Breast epithelium (tissue), 4 donors: ENCODE data around the gene DDC. TPM values are rescaled to one million over a fixed set of nuclear protein-coding genes. Genes with fewer than 3 reads are reported as not detected.
A peak's percentile ranks its signal among the peaks of the same experiment; 100 is the strongest.

Experiments
- DNase-seq, 2 donors: peaks; one replicate each; pipeline ENCODE4 v3.0.0-alpha.2; 2019; ENCODE audit warnings: low spot score in 2 of 2
- H3K27ac ChIP-seq, 2 donors: fragments of 200-600 bp; sonication (generic) in 1 of 2; one replicate each; pipeline ENCODE4 v1.5.1; 2016 to 2019; ENCODE audit warnings: mild to moderate bottlenecking in 1 of 2
- H3K27me3 ChIP-seq, 2 donors: fragments of 200-600 bp; sonication (generic) in 1 of 2; one replicate each; pipeline versions ENCODE4 v1.5.1 to v1.6.0; 2017 to 2019; ENCODE audit warnings: control low read depth in 1 of 2, mild to moderate bottlenecking in 1 of 2
- H3K36me3 ChIP-seq: fragments of 200-600 bp; one replicate; pipeline ENCODE4 v1.5.1; 2019
- H3K4me1 ChIP-seq, 2 donors: fragments of 200-600 bp; sonication (generic); one replicate each; pipeline ENCODE4 v1.5.1; 2016 to 2019; ENCODE audit warnings: control low read depth in 1 of 2
- H3K4me3 ChIP-seq, 3 donors: fragments of 200-600 bp; sonication (generic); 1 replicate in 2 of 3; 2 replicates in 1 of 3; pipeline ENCODE4 v1.5.1; 2016 to 2019; ENCODE audit warnings: mild to moderate bottlenecking in 3 of 3, moderate library complexity in 2 of 3
- H3K9me3 ChIP-seq, 2 donors: fragments of 200-600 bp; sonication (generic) in 1 of 2; one replicate each; pipeline ENCODE4 v1.5.1; 2016 to 2019; ENCODE audit warnings: control low read depth in 1 of 2
- CTCF ChIP-seq, 3 donors: fragments of 450-650 bp; IDR thresholded peaks; one replicate each; pipeline ENCODE4 v1.5.1; 2016 to 2017; ENCODE audit warnings: antibody characterized with exemption in 3 of 3, mild to moderate bottlenecking in 3 of 3, moderate library complexity in 3 of 3
- POLR2A ChIP-seq: fragments of 450-650 bp; IDR thresholded peaks from one replicate; pipeline ENCODE4 v1.6.1; 2016; ENCODE audit warnings: antibody characterized with exemption, mild to moderate bottlenecking, moderate library complexity
- POLR2AphosphoS5 ChIP-seq, 3 donors: sonication (generic); formaldehyde crosslinking; IDR thresholded peaks; one replicate each; pipeline ENCODE4 v1.6.1; 2017; ENCODE audit warnings: antibody characterized with exemption in 3 of 3
- intact Hi-C: fragments of 100-400 bp; cut with DNase I; formaldehyde crosslinking; loops from one replicate; pipeline ENCODE4 v1.15.1; 2023; ENCODE audit warnings: low total_unique reads
- total RNA-seq, 3 donors: library from RNA; depleted of rRNA; stranded (reverse); fragments of >200 nt; gene quantifications; one replicate each; pipeline ENCODE4 v1.1.0, GENCODE V29; 2016

DDC gene
- total RNA-seq, 3 donors from 2014 or later = 0.29 to 0.33 TPM; not detected in 1

- intact Hi-C loops = no loop called here
- H3K36me3 ChIP-seq = no peaks in the 10 kb centered on the region
- no peak for TF ChIP-seq CTCF (IDR thresholded peaks at IDR 0.05)
- TF ChIP-seq POLR2AphosphoS5 (IDR thresholded peaks at IDR 0.05) = no peak
- H3K4me3 ChIP-seq = no peak overlapping the region
- H3K27me3 ChIP-seq = no peaks in the 10 kb centered on the region
- no peaks in the 10 kb centered on the region for H3K9me3 ChIP-seq
- H3K4me1 ChIP-seq = no peaks in the 10 kb centered on the region
- H3K27ac ChIP-seq = no peak overlapping the region
- DNase-seq = no peak
Measured at GRCh38 chr7:50456371-50457123, 108.7 kb downstream of the DDC start.

GRCh38 chr7:50455658-50456057 lies 109.5 kb downstream of the DDC start:
- intact Hi-C loops = no loop called here
- DNase-seq = no peak
- Histone ChIP-seq H3K27me3 (no peaks in the 10 kb centered on the region), H3K27ac (no peak overlapping the region), H3K4me1 (no peaks in the 10 kb centered on the region), H3K9me3 (no peaks in the 10 kb centered on the region), H3K36me3 (no peaks in the 10 kb centered on the region), H3K4me3 (no peak overlapping the region)
- no peak for TF ChIP-seq CTCF (IDR thresholded peaks at IDR 0.05)
- no peak for TF ChIP-seq POLR2A
- TF ChIP-seq POLR2AphosphoS5 (IDR thresholded peaks at IDR 0.05) = no peak

- Histone ChIP-seq H3K4me1 (no peaks in the 10 kb centered on the region), H3K4me3 (no peak overlapping the region), H3K36me3 (no peaks in the 10 kb centered on the region), H3K27me3 (no peaks in the 10 kb centered on the region), H3K27ac (no peak overlapping the region), H3K9me3 (no peaks in the 10 kb centered on the region)
- DNase-seq = no peak
- TF ChIP-seq POLR2A (no peak), POLR2AphosphoS5 (IDR thresholded peaks at IDR 0.05) (no peak), CTCF (IDR thresholded peaks at IDR 0.05) (no peak)
- intact Hi-C loops = no loop called here
Measured at GRCh38 chr7:50454968-50455367, 110.2 kb downstream of the DDC start.

- Histone ChIP-seq H3K36me3 (no peaks in the 10 kb centered on the region), H3K27ac (peak overlapping the region; percentile 83 to 92), H3K4me1 (no peaks in the 10 kb centered on the region), H3K27me3 (no peaks in the 10 kb centered on the region), H3K4me3 (peak overlapping the region; percentile 67 to 94 (median 76)), H3K9me3 (no peaks in the 10 kb centered on the region)
- intact Hi-C loops = no loop called here
- no peak for DNase-seq
- no peak for TF ChIP-seq CTCF (IDR thresholded peaks at IDR 0.05)
- no peak for TF ChIP-seq POLR2AphosphoS5 (IDR thresholded peaks at IDR 0.05)
- TF ChIP-seq POLR2A = no peak
Measured at GRCh38 chr7:50450590-50451032, 114.6 kb downstream of the DDC start.

GRCh38 chr7:50449881-50450589 lies 115.2 kb downstream of the DDC start, which contains the start of gene FIGNL1:
TSS of gene FIGNL1 (minus strand) at chr7:50450350. CDS start at chr7:50447287, 3,063 bp downstream.
- peak within 1 kb of the TSS; percentile 67 to 94 (median 76) for H3K4me3 ChIP-seq
- intact Hi-C loops = no loop called here
- no peaks in the 10 kb centered on the region for H3K36me3 ChIP-seq
- H3K27me3 ChIP-seq = no peaks in the 10 kb centered on the region
- H3K27ac ChIP-seq = peak within 1 kb of the TSS; percentile 83 to 92
- no peak for TF ChIP-seq POLR2AphosphoS5 (IDR thresholded peaks at IDR 0.05)
- no peak for TF ChIP-seq CTCF (IDR thresholded peaks at IDR 0.05)
- no peak for TF ChIP-seq POLR2A
- peak; percentile 42 to 63 for DNase-seq
- no peaks in the 10 kb centered on the region for H3K9me3 ChIP-seq
- no peaks in the 10 kb centered on the region for H3K4me1 ChIP-seq
